Putamen (tissue), 1 donor: ENCODE data around the gene LDLRAD3.

Experiments used
- DNase-seq: peaks from one replicate; pipeline ENCODE4 v3.0.0-alpha.2; 2016; ENCODE audit warnings: low spot score

Gene LDLRAD3

GRCh38 chr11:36104660-36104992 is 160.8 kb downstream of the LDLRAD3 start:
- no peak for DNase-seq

- no peak for DNase-seq
Measured at GRCh38 chr11:36105743-36106581, 162.1 kb downstream of the LDLRAD3 start.

- no peak for DNase-seq
Measured at GRCh38 chr11:36107547-36107946, 163.7 kb downstream of the LDLRAD3 start.

GRCh38 chr11:36108881-36109589 is 165.2 kb downstream of the LDLRAD3 start:
- no peak for DNase-seq

- DNase-seq = no peak
Measured at GRCh38 chr11:36109590-36109849, 165.7 kb downstream of the LDLRAD3 start.

- no peak for DNase-seq
Measured at GRCh38 chr11:36109850-36110606, 166.2 kb downstream of the LDLRAD3 start.

GRCh38 chr11:36110668-36111410 is 167.0 kb downstream of the LDLRAD3 start:
- DNase-seq = no peak

- DNase-seq = no peak
Measured at GRCh38 chr11:36114095-36114494, 170.2 kb downstream of the LDLRAD3 start.

- no peak for DNase-seq
Measured at GRCh38 chr11:36115378-36115801, 171.5 kb downstream of the LDLRAD3 start.

GRCh38 chr11:36116161-36116560 is 172.3 kb downstream of the LDLRAD3 start:
- no peak for DNase-seq

GRCh38 chr11:36118084-36118483 is 174.2 kb downstream of the LDLRAD3 start:
- no peak for DNase-seq

- no peak for DNase-seq
Measured at GRCh38 chr11:36119300-36119699, 175.4 kb downstream of the LDLRAD3 start.

- DNase-seq = no peak
Measured at GRCh38 chr11:36121054-36121453, 177.2 kb downstream of the LDLRAD3 start.

- DNase-seq = no peak
Measured at GRCh38 chr11:36122671-36123070, 178.8 kb downstream of the LDLRAD3 start.

- DNase-seq = peak; percentile 58
Measured at GRCh38 chr11:36123336-36124101, 179.7 kb downstream of the LDLRAD3 start.

- no peak for DNase-seq
Measured at GRCh38 chr11:36126678-36127077, 182.8 kb downstream of the LDLRAD3 start.

- no peak for DNase-seq
Measured at GRCh38 chr11:36127550-36127949, 183.7 kb downstream of the LDLRAD3 start.

GRCh38 chr11:36129955-36130354 is 186.1 kb downstream of the LDLRAD3 start:
- no peak for DNase-seq

- no peak for DNase-seq
Measured at GRCh38 chr11:36130401-36130800, 186.5 kb downstream of the LDLRAD3 start.

- peak; percentile 63 for DNase-seq
Measured at GRCh38 chr11:36131721-36132397, 188.0 kb downstream of the LDLRAD3 start.

- no peak for DNase-seq
Measured at GRCh38 chr11:36132940-36133339, 189.1 kb downstream of the LDLRAD3 start.
